Adrenal gland (tissue), 19 donors: Measurements from ENCODE around the gene CCIN. TPM values are rescaled to one million over a fixed set of nuclear protein-coding genes. Genes with fewer than 3 reads are reported as not detected.

ENCODE experiments used
- DNase-seq, 7 donors: peaks; one replicate each; pipeline ENCODE4 v3.0.0-alpha.2; 2019 to 2020
- H3K27ac ChIP-seq, 5 donors: fragments of 200-600 bp; sonication (generic) in 4 of 5; 1 replicate in 3 of 5; 2 replicates in 2 of 5; pipeline versions ENCODE4 v1.5.1 to v1.8.0; 2016 to 2020; ENCODE audit warnings: mild to moderate bottlenecking in 1 of 5
- H3K27me3 ChIP-seq: fragments of 200-600 bp; 2 replicates; pipeline ENCODE4 v1.8.0; 2021
- H3K36me3 ChIP-seq, 2 donors: fragments of 200-600 bp; replicated peaks in 1 of 2; 1 replicate in 1 of 2; 2 replicates in 1 of 2; pipeline versions ENCODE4 v1.5.1 to v1.8.0; 2018 to 2022
- H3K4me1 ChIP-seq, 2 donors: fragments of 200-600 bp; replicated peaks in 1 of 2; 1 replicate in 1 of 2; 2 replicates in 1 of 2; pipeline versions ENCODE4 v1.5.1 to v1.8.0; 2018 to 2021
- H3K4me3 ChIP-seq, 4 donors: fragments of 200-600 bp; sonication (generic) in 3 of 4; one replicate each; pipeline ENCODE4 v1.5.1; 2016 to 2018
- H3K9me3 ChIP-seq, 3 donors: fragments of 200-600 bp; sonication (generic) in 1 of 3; replicated peaks in 1 of 3; 1 replicate in 2 of 3; 2 replicates in 1 of 3; pipeline versions ENCODE4 v1.5.1 to v1.8.0; 2016 to 2021
- POLR2A ChIP-seq, 2 donors: fragments of 450-650 bp; IDR thresholded peaks; one replicate each; pipeline ENCODE4 v1.6.1; 2017; ENCODE audit warnings: antibody characterized with exemption in 2 of 2, mild to moderate bottlenecking in 2 of 2, moderate library complexity in 1 of 2
- WGBS, 4 donors: extraction: QIAGEN DNeasy Blood & Tissue Kit in 2 of 4; methylation state at CpG; one replicate each; pipeline versions ENCODE4 v1.1.5 to v1.1.7; 2013 to 2017; 5-methylcytosine and 5-hydroxymethylcytosine counted together
- intact Hi-C, 2 donors: fragments of 100-400 bp; cut with DNase I; formaldehyde crosslinking; loops; one replicate each; pipeline versions ENCODE4 v1.14.1 to v1.15.0; 2022 to 2023
- long read RNA-seq, 10 donors: library from polyadenylated mRNA in 3 of 10; unstranded in 2 of 10; stranded (forward) in 1 of 10; transcript quantifications; one replicate each; pipeline ENCODE4 v2.0.0 and lab custom pipeline, GENCODE V29; 2021 to 2026
- polyA plus RNA-seq, 3 donors: library from polyadenylated mRNA; stranded (reverse); fragments of 200-250 nt in 2 of 3; fragments of 350-450 nt in 1 of 3; fragmentation: Illumina TruSeq in 1 of 3; extraction: RNeasy Lipid Tissue Mini Kit (QIAGEN cat#74804) in 1 of 3; gene quantifications; one replicate each; pipeline ENCODE4 v1.2.3, GENCODE V29; 2013 to 2014
- total RNA-seq, 9 donors: library from RNA; depleted of rRNA in 4 of 9; stranded (reverse); fragments of >200 nt in 4 of 9; fragments of 120-200 nt in 1 of 9; fragmentation: NEBNext Ultra II Directional in 1 of 9; extraction: Animal tissue kit (Norgen Biotek cat#: 25700) in 1 of 9; gene quantifications; one replicate each; pipeline versions ENCODE4 v1.1.0 to v1.2.4, GENCODE V29; 2013 to 2023
- TF ChIP-seq, protein P1 (sequence below), 6 experiments: fragments of 450-650 bp in 4 of 6; fragments of 200-600 bp in 2 of 6; sonication (generic) in 1 of 6; IDR thresholded peaks; 1 replicate in 5 of 6; 2 replicates in 1 of 6; pipeline versions ENCODE4 v1.5.1 to v1.8.0; 2016 to 2021; ENCODE audit warnings: antibody characterized with exemption in 6 of 6, mild to moderate bottlenecking in 2 of 6, moderate library complexity in 1 of 6
- donor health status: healthy with polysubstance abuse.
- donor health status: Bipolar disorder and iron deficiency.
- donor health status: DM: yes; HTN: yes; CAD: no.
- donor health status: DM: no; HTN: no; CAD: no.
- donor health status: DM: no; HTN: no; CAD: no.
- donor health status: DM: yes; HTN: yes; CAD: no.

Gene CCIN
- total RNA-seq, result 1 to 10 TPM in 4 of 9 donors, under 1 TPM in 5; 0.22 to 1.9 (median 0.55) TPM
- polyA plus RNA-seq, result 1 to 10 TPM in 1 of 3 donors, under 1 TPM in 2; 0.20 to 1.2 (median 0.32) TPM
- long read RNA-seq, donor 1, result 0 reads
- long read RNA-seq, donor 2, result 0 reads
- long read RNA-seq, donor 3, partial matches to known transcripts, result 0 of 1 reads
- long read RNA-seq, donor 3, other reads (novel, unspliced or antisense), result 0 of 1 reads
- long read RNA-seq, donor 4, result 0 reads
- long read RNA-seq, donor 5, partial matches to known transcripts, result 0 of 3 reads
- long read RNA-seq, donor 5, other reads (novel, unspliced or antisense), result 2 of 3 reads
- long read RNA-seq, donor 6, partial matches to known transcripts, result 0 of 1 reads
- long read RNA-seq, donor 6, other reads (novel, unspliced or antisense), result 1 of 1 reads
- long read RNA-seq, donor 7, result 0 reads
- long read RNA-seq, donor 8, result 0 reads
- long read RNA-seq, donor 9, result 0 reads
- long read RNA-seq, donor 10, result 0 reads

GRCh38 chr9:36169166-36169565 is at the start of gene CCIN:
TSS of gene CCIN (plus strand) at chr9:36169388. CDS start at chr9:36169503, 115 bp downstream.
- H3K27ac ChIP-seq, result no peak within 1 kb of the TSS
- no peak within 1 kb of the TSS for H3K4me3 ChIP-seq
- TF ChIP-seq, protein P1, sequence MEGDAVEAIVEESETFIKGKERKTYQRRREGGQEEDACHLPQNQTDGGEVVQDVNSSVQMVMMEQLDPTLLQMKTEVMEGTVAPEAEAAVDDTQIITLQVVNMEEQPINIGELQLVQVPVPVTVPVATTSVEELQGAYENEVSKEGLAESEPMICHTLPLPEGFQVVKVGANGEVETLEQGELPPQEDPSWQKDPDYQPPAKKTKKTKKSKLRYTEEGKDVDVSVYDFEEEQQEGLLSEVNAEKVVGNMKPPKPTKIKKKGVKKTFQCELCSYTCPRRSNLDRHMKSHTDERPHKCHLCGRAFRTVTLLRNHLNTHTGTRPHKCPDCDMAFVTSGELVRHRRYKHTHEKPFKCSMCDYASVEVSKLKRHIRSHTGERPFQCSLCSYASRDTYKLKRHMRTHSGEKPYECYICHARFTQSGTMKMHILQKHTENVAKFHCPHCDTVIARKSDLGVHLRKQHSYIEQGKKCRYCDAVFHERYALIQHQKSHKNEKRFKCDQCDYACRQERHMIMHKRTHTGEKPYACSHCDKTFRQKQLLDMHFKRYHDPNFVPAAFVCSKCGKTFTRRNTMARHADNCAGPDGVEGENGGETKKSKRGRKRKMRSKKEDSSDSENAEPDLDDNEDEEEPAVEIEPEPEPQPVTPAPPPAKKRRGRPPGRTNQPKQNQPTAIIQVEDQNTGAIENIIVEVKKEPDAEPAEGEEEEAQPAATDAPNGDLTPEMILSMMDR (IDR thresholded peaks at IDR 0.05), result no peak
- TF ChIP-seq POLR2A (IDR thresholded peaks at IDR 0.05), result no peak
- no peak for DNase-seq
- 88 to 96% (median 93%) methylated on average over 6 of the region's 6 CpGs for WGBS, 4 donors
- intact Hi-C loops, result loop anchor here in 1 of 2 donors (10.0 kb wide), 1 partner anchor 144 kb away; no protein-coding TSS in a partner anchor
- no peaks in the 10 kb centered on the region for H3K9me3 ChIP-seq
- H3K4me1 ChIP-seq, result peaks cover 0 to 3% of the 10 kb centered on the region in 2 donors
- no peaks in the 10 kb centered on the region for H3K27me3 ChIP-seq
- no peaks in the 10 kb centered on the region for H3K36me3 ChIP-seq

GRCh38 chr9:36119476-36119875 is 49.7 kb upstream of the CCIN start:
- intact Hi-C loops, result no loop called here
- no peak for DNase-seq
- H3K4me1 ChIP-seq, result no peaks in the 10 kb centered on the region
- H3K27ac ChIP-seq, result no peak overlapping the region
- no peaks in the 10 kb centered on the region for H3K27me3 ChIP-seq
- H3K9me3 ChIP-seq, result no peaks in the 10 kb centered on the region
- 89 to 92% (median 90%) methylated on average over 7 of the region's 7 CpGs for WGBS, 4 donors
- no peak overlapping the region for H3K4me3 ChIP-seq
- H3K36me3 ChIP-seq, result peaks cover 0 to 4% of the 10 kb centered on the region in 2 donors
- TF ChIP-seq, protein P1 (IDR thresholded peaks at IDR 0.05), result no peak
- TF ChIP-seq POLR2A (IDR thresholded peaks at IDR 0.05), result no peak

- no peak for TF ChIP-seq POLR2A (IDR thresholded peaks at IDR 0.05)
- TF ChIP-seq, protein P1 (IDR thresholded peaks at IDR 0.05), result no peak
- Histone ChIP-seq H3K4me1 (no peaks in the 10 kb centered on the region), H3K27ac (no peak overlapping the region), H3K27me3 (no peaks in the 10 kb centered on the region), H3K36me3 (peaks cover 0 to 4% of the 10 kb centered on the region in 2 donors), H3K4me3 (no peak overlapping the region), H3K9me3 (no peaks in the 10 kb centered on the region)
- no peak for DNase-seq
- intact Hi-C loops, result no loop called here
- WGBS, 4 donors, result 85 to 96% (median 93%) methylated on average over 3 to 4 of the region's 4 CpGs
Measured at GRCh38 chr9:36120705-36121104, 48.5 kb upstream of the CCIN start.

DNA sequence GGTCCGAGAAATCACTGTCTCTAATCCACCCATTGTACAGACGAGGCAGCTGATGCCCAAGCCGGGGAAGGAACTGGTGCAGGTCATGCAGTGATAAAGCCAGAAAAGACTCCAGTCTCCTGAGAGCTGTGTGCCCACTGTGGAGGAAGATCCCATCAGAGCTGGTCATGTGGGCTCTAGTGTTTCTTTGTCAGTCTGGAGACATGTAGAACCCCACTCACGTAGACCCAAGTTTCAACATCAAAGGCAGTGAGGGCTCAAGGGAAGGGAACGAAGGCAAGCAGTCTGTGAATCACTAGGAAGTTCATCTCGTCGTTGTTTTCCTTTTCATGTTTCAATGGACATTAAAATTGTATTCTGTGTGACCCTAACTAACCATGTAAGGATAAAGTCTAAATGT is 47.2 kb upstream of the CCIN start:
- TF ChIP-seq POLR2A (IDR thresholded peaks at IDR 0.05), result no peak
- TF ChIP-seq, protein P1 (IDR thresholded peaks at IDR 0.05), result no peak
- Histone ChIP-seq H3K9me3 (no peaks in the 10 kb centered on the region), H3K4me1 (no peaks in the 10 kb centered on the region), H3K36me3 (peaks cover 0 to 4% of the 10 kb centered on the region in 2 donors), H3K27me3 (no peaks in the 10 kb centered on the region), H3K4me3 (no peak overlapping the region), H3K27ac (no peak overlapping the region)
- intact Hi-C loops, result no loop called here
- peak in 1 of 7 donors; percentile 14 for DNase-seq
- WGBS, 4 donors, result 83 to 92% (median 90%) methylated on average over 7 of the region's 7 CpGs
